GM18505 (cell line): ENCODE measurements around the gene NDUFA11.

Experiments used
- ATAC-seq: cut with Tn5 transposase; IDR thresholded peaks from one replicate; pipeline ENCODE4 v1.9.1; 2021; ENCODE audit not compliant: unreplicated experiment
- POLR2A ChIP-seq: IDR thresholded peaks from 4 replicates; pipeline ENCODE4 v1.6.1; 2011; ENCODE audit warnings: borderline replicate concordance; ENCODE audit not compliant: insufficient read depth, insufficient read length; ENCODE audit errors: extremely low read depth

The NDUFA11 gene

DNA sequence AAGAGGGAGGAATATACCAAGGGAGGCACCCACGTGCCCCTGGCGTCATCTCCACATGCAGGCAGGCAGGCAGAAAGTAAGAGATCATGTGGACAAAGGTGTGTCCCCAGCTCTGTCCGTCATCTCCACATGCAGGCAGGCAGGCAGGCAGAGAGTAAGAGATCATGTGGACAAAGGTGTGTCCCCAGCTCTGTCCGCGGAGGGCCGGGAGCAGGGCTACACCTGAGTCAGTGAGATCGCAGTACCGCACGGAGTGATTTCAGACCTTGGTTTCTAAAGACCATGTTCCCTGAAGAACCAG lies 32.7 kb upstream of the NDUFA11 start:
- no peak for TF ChIP-seq POLR2A
- no peak for ATAC-seq

DNA sequence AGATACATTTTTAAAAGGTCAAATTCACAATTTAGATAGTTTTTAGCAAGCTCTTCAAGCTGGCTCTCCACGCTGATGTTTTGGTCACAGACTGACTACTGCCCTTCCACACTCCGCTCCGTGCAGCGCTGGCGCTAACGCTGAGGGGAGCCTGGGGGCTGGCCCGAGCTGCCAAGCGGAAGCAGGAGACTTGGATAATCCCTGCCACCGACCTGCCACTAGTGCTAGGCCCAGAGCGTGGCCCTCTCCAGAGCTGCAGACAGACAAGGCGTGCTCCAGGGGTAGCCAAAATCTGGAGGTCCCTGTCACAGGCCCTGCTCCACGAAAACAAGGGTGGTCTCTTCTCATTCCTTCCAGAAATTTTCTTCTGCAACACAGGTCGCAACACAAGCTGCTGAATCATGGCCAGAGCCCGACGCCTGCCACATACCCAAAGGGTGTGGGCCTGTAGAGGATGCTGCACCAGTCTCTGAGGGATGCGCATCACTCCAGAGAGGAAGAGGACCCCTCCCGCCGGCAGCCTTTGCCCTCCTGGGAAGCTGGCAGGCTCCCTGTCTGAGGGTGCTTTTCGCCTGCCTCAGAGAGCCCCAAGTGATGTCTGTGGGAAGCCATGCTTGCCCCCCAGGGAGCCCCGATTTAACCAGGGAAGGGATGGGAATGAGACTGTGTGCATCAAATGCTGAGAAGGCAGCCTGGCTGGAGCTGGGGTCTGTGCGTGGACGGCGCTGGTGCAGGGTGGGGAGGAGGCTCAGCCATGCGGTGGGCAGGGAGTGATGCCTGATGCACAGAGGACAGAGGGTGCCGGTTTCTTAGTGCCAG lies 32.1 kb upstream of the NDUFA11 start:
- no peak for TF ChIP-seq POLR2A
- ATAC-seq: no peak

DNA sequence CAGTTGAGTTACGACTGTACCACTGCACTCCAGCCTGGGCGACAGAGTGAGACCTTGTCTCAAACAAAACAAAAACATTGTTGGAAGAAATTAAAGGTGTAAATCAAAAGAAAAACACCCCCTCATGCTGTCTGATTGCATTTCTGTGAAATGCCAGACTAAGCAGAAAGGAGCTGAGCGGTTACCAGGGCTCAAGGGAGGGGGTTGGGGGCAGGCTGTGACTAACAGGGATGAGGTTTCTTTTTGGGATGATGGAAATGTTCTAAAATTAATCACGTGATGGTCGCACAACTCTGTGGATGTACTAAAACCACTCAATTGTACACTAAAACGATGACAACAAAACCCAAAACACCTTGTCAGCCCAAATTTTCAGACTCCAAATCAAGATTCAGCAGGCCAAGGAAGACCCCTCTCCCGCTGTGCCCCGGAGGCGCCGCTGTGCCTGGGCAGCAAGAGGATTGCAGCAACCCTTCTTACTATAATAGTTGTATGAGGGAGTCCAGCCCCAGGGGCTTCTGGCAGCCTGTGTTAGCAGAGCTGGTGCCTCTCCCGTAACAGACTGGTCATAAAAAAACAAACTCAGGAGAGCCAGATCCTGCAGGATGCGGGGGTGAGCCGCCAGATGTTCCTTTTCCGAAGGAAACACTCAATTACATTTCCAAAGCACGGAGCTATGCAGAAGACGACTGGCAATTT lies 31.3 kb upstream of the NDUFA11 start:
- ATAC-seq: no peak
- TF ChIP-seq POLR2A: no peak

DNA sequence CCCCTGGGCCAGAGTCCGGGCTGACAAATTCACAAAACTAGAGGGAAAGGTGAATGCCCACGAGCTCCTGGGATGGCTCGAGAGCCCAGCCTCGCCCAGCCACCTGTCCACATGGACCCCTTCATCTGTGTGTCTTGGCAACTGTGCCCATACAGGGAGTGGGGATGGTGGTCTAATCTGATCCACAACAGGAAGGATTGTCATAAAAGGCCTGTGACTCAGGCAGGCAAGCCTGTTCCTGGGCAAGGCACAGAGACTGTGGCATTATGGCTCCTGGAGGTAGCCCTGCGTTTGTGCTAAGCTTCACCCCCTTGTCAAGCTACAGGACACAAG lies 30.4 kb upstream of the NDUFA11 start:
- TF ChIP-seq POLR2A: no peak
- no peak for ATAC-seq

DNA sequence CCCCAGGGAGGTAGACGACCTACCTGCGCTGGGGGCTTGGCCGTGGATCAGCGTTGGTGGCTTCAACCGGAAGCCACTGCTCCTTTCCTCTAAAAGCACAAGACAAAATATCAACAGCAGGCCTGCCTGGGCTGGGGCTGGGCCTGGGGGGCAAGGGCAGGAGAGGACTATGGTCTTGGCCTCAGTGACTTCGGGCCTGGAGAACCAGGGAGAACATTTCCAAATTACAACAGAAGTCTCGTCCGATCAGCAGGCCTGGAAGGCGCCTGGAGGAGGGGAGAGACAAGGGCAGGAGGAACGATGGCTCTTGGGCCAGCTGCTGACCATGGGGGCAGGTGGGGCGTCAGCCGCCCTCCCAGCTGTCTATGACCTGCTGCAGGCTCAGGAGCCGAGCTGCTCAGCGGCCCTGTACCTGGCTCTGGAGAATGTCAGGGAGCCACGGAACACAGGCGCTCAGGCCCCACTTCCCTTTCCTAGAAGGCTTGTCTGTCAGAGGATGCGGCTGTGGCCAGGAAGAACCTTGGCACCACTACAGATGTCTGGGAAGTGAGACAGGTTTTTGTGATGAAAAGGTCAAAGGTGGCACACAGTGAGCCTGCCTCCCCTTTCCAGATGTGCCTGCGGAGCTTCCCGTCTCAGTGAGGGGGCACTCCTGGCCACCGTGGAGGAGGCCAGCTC lies 29.9 kb upstream of the NDUFA11 start:
- ATAC-seq: no peak
- TF ChIP-seq POLR2A: no peak

DNA sequence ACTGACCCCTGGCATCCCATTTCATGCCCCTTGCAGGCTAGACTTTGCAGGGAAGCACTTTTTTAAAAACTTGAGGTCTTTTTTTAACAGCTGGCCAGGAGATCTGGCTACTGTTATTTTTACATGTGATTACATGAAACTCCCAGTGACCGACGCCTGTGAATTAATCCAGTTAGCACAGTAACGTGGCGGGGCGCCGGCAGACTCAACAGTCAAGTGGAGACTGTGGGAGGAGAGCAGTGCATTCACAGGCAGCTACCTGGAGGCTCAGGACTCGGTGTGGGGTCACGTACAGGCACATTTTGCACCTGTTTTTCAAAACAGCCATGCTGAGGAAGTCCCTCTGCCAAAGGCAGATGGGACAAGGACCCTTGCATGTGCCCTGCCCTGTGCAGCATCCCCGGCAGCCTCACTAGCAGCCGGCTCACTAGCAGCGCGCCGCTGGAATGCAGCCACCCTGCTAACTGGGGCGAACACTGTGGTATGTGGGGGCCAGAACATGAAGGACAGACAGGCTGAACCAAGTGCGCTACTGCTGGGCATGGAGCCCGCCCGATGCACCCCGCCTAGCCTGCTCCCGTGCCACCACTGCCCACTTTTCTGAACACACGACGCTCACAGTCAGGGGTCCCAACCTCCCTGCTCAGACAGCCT lies 29.1 kb upstream of the NDUFA11 start:
- TF ChIP-seq POLR2A: no peak
- ATAC-seq: no peak

DNA sequence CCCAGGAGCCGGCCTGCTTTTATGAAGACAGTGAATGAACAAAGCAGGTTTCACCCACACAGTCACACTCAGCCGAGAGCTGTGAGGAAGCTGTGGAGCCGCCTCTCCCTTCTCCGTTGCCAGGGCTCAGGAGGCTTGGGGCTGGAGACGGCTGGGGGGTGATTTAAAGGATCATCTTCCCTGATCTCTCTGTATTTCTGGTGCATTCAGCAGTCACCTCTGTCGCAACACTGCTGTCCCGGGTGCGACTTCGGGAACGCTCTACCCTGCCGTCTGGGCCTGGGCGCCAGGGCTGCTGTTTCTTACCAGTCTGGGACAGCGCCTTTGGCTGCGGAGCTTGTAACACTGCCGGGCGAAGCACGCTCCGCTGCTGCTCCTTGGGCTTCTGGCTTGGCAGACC lies 28.6 kb upstream of the NDUFA11 start:
- no peak for ATAC-seq
- TF ChIP-seq POLR2A: no peak

DNA sequence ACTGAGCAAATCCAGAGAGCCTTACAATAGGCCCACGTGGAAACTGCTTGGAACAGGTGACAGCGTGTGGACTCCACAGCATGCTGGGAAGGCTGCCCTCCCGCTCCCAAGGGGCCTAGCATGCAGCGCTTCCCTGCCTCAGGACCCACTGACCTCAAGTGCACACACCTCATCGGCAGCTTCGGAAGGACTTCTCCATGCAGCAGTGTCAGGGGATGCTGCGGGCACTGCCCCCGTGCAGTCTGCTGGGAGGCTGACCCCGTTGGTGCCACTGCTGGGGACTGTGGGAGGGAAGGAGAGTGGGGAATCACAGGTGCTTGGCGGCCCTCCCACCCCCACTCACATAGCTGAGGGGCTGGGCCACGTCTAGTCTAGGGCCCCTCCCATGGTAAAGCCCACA lies 27.7 kb upstream of the NDUFA11 start:
- ATAC-seq: no peak
- TF ChIP-seq POLR2A: no peak

DNA sequence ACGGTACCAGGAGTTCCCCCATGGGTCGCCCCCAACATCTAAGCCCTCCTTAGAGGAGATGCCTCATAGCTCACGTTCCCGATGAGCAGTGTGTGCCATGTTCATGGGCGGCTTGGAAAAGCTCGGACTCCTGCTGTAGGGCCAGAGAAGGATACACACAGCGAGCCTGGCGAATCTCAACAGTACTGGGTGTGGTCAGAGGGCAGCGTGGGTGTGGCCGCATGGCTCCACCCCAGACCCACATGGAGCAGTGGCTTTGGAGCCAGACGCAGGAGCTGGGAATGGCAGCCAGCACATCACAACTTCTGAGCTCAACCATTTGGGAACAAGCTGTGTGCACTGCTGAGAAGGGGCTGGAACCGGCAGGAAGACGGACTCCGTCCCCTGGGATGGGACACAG lies 26.0 kb upstream of the NDUFA11 start:
- no peak for TF ChIP-seq POLR2A
- no peak for ATAC-seq

DNA sequence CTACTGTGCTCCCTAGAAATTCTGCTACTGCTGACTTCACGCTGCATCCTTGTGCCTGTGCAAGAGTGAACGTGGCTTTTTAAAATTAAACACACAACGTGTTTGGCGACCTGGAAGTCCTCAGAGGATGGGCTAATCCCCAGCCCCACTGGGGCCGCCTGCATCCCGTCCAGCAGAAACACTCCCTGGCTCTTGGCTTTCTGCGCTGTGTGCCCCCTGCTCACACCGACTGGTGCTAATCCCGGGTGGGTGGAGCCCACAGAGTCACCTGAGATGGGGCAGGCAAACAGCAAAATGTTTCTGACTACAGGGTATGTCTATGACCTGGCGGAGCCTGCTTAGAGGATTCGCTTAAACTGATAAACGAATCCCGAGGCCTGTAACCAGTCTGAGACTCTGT lies 25.6 kb upstream of the NDUFA11 start:
- no peak for TF ChIP-seq POLR2A
- ATAC-seq: no peak

DNA sequence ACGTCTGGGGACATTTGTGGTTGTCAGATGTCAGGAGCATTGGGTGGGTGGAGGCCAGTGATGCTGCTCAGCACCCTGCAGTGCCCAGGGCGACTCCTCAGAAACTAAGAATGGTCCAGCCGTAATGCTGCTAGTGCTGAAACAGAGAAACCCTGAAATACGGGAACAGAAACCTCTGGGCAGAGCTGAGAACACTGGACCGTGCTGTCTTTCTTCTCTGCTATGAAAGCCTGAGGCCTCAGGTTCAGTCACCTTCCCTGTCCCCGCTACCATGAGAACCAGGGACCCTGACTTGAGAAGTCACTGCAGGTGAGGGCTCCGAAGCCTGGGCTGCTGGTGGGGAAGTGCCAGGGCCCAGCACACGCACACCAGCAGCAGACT lies 23.8 kb upstream of the NDUFA11 start:
- no peak for TF ChIP-seq POLR2A
- no peak for ATAC-seq

DNA sequence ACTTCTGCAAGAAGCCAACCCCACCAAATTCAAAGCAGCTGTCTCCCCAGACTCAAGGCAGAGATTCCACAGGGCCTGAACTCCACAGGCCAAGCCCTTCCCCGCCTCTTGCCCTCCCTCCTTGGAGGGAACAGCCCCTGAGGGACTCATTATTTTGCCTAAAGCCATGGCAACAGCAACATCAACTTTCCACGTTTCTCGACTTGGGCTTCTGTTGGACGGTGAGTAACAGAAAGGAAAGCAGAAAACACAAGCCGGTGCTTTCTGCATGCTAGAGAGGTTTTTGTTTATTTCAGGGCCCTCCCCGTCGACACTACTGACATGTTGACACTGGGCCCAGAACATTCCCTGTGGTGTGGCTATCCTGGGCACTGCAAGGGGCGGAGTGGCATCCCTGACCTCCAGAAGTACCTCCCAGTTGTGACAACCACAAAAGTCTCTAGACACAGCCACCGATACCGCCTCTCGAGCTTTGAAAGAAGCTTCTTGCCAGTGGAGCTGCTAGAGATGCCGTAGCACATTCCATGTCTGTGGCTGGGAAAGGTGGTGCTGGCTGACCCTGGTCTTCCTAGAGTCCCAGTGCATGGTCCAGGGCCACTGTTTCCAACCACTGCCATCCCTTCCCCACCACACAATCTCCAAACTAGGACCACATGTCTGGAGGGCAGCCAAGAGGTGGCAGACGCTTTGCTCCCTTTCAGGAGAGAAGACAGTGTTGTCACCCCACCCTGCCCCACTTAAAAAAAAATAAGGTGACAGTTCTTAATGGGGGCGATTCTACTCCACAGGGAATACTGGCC lies 23.3 kb upstream of the NDUFA11 start:
- ATAC-seq: no peak

More for the DNA sequence above, 23.3 kb upstream of the NDUFA11 start:
- no peak for TF ChIP-seq POLR2A
